AG04450 (cell line): ENCODE data around the gene PHIP. TPM values are rescaled to one million over a fixed set of nuclear protein-coding genes. Genes with fewer than 3 reads are reported as not detected.

Experiments used
- CTCF ChIA-PET: fragments of 300-600, 350-600 bp; formaldehyde crosslinking; extraction: SDS; loops from one replicate; lab custom pipeline; 2022; ENCODE audit warnings: antibody characterized with exemption, inconsistent platforms; lab: Charles Lee
- POLR2A ChIA-PET: fragments of 350-600 bp; formaldehyde crosslinking; extraction: SDS; loops from one replicate; lab custom pipeline; 2021; ENCODE audit warnings: antibody characterized with exemption, inconsistent platforms; lab: Yijun Ruan, JAX
- DNase-seq: peaks from one replicate; pipeline ENCODE4 v3.0.0-alpha.2; 2011; ENCODE audit warnings: low read depth, low spot score
- H3K27ac ChIP-seq: one replicate; pipeline ENCODE4 v1.5.1; 2012; ENCODE audit warnings: low read depth, low read length, control low read depth
- H3K27me3 ChIP-seq: one replicate; pipeline ENCODE4 v1.6.0; 2012; ENCODE audit warnings: low read length; ENCODE audit not compliant: control insufficient read depth, insufficient read depth
- H3K4me3 ChIP-seq: 2 replicates; pipeline ENCODE4 v1.5.1; 2011; ENCODE audit warnings: mild to moderate bottlenecking, low read depth, low read length, control low read depth
- H3K9me3 ChIP-seq: 2 replicates; pipeline ENCODE4 v1.5.1; 2012; ENCODE audit warnings: low read length; ENCODE audit not compliant: control insufficient read depth, insufficient read depth
- CTCF ChIP-seq: IDR thresholded peaks from 2 replicates; pipeline ENCODE4 v1.5.1; 2011; ENCODE audit warnings: low read depth, low read length, control low read depth, inconsistent platforms
- polyA plus RNA-seq: library from polyadenylated mRNA; depleted of rRNA; stranded (reverse); fragments of >200 nt; gene quantifications from 2 replicates; pipeline ENCODE4 v1.2.3, GENCODE V29; 2011

PHIP gene
- polyA plus RNA-seq, 1 experiment = 11.1 TPM

- no peaks in the 10 kb centered on the region for H3K27me3 ChIP-seq
- no peak overlapping the region for H3K4me3 ChIP-seq
- POLR2A ChIA-PET = no interaction called here
- CTCF ChIA-PET = no interaction called here
- H3K9me3 ChIP-seq = peaks cover 2% of the 10 kb centered on the region; the same call in 1 of the 2 replicates
- no peak overlapping the region for H3K27ac ChIP-seq
- TF ChIP-seq CTCF = no peak
- DNase-seq = no peak
These were observed 38.0 kb downstream of the PHIP start for GRCh38 chr6:79040083-79040482.

- ChIA-PET CTCF (no interaction called here), POLR2A (no interaction called here)
- DNase-seq = no peak
- Histone ChIP-seq H3K27me3 (no peaks in the 10 kb centered on the region), H3K4me3 (no peak overlapping the region), H3K27ac (no peak overlapping the region), H3K9me3 (peaks cover 2% of the 10 kb centered on the region; the same call in 1 of the 2 replicates)
- TF ChIP-seq CTCF = no peak
These were observed 40.0 kb downstream of the PHIP start for GRCh38 chr6:79038061-79038460.

GRCh38 chr6:79034865-79035264, 43.2 kb downstream of the PHIP start:
- peaks cover 2% of the 10 kb centered on the region; the same call in 1 of the 2 replicates for H3K9me3 ChIP-seq
- CTCF ChIA-PET = interaction anchor here (1.0 kb wide), 1 partner anchor 14 kb away, joined by 3 read pairs; no protein-coding TSS in a partner anchor
- DNase-seq = no peak
- POLR2A ChIA-PET = no interaction called here
- no peak overlapping the region for H3K27ac ChIP-seq
- H3K27me3 ChIP-seq = no peaks in the 10 kb centered on the region
- H3K4me3 ChIP-seq = no peak overlapping the region
- TF ChIP-seq CTCF = no peak

- TF ChIP-seq CTCF = no peak
- Histone ChIP-seq H3K4me3 (no peak overlapping the region), H3K27ac (no peak overlapping the region), H3K9me3 (peaks cover 2% of the 10 kb centered on the region; the same call in 1 of the 2 replicates), H3K27me3 (no peaks in the 10 kb centered on the region)
- ChIA-PET POLR2A (no interaction called here), CTCF (interaction anchor here (0.8 kb wide), 1 partner anchor 15 kb away, joined by 4 read pairs; no protein-coding TSS in a partner anchor)
- no peak for DNase-seq
These were observed 44.8 kb downstream of the PHIP start for GRCh38 chr6:79033279-79033678.

- DNase-seq = peak; percentile 42
- CTCF ChIA-PET = no interaction called here
- H3K27ac ChIP-seq = no peak overlapping the region
These were observed 46.0 kb downstream of the PHIP start for GRCh38 chr6:79031821-79032590.

More at GRCh38 chr6:79031821-79032590, 46.0 kb downstream of the PHIP start:
- H3K4me3 ChIP-seq = no peak overlapping the region
- TF ChIP-seq CTCF = no peak
- POLR2A ChIA-PET = no interaction called here
- H3K27me3 ChIP-seq = no peaks in the 10 kb centered on the region
- H3K9me3 ChIP-seq = no peaks in the 10 kb centered on the region
